Mesendoderm (in vitro differentiated cells): ENCODE data around the gene RASGRP3.

Source experiments
- DNase-seq: peaks from one replicate; pipeline ENCODE4 v3.0.0; 2013
- H2AK5ac ChIP-seq: 2 replicates; pipeline ENCODE4 v1.6.1; 2013; ENCODE audit warnings: low read length, inconsistent platforms
- H2BK120ac ChIP-seq: 2 replicates; pipeline ENCODE4 v1.6.1; 2013; ENCODE audit warnings: low read depth, mild to moderate bottlenecking, low read length, moderate library complexity, mixed read lengths
- H2BK15ac ChIP-seq: replicated peaks from 2 replicates; pipeline ENCODE4 v1.6.1; 2013; ENCODE audit warnings: low read depth, mild to moderate bottlenecking, moderate library complexity
- H2BK5ac ChIP-seq: 2 replicates; pipeline ENCODE4 v1.6.1; 2013; ENCODE audit warnings: low read length, inconsistent platforms
- H3K18ac ChIP-seq: 2 replicates; pipeline ENCODE4 v1.6.1; 2013; ENCODE audit warnings: mild to moderate bottlenecking, low read length, mixed read lengths
- H3K23ac ChIP-seq: one replicate; pipeline ENCODE4 v1.6.1; 2013; ENCODE audit warnings: low read length
- H3K27ac ChIP-seq: 2 replicates; pipeline ENCODE4 v1.5.1; 2013; ENCODE audit warnings: low read depth, mild to moderate bottlenecking, inconsistent platforms, low read length, moderate library complexity
- H3K27me3 ChIP-seq: 2 replicates; pipeline ENCODE4 v1.6.1; 2013; ENCODE audit warnings: low read length, control low read depth, mild to moderate bottlenecking, inconsistent platforms; ENCODE audit not compliant: insufficient read depth, poor library complexity
- H3K36me3 ChIP-seq: 2 replicates; pipeline ENCODE4 v1.6.1; 2013; ENCODE audit warnings: low read length, inconsistent platforms; ENCODE audit not compliant: control insufficient read depth, insufficient read depth
- H3K4ac ChIP-seq: one replicate; pipeline ENCODE4 v1.6.1; 2013; ENCODE audit warnings: low read depth, mild to moderate bottlenecking, low read length, moderate library complexity
- H3K4me1 ChIP-seq: 2 replicates; pipeline ENCODE4 v1.6.1; 2013; ENCODE audit warnings: low read depth, low read length, inconsistent platforms; ENCODE audit not compliant: control insufficient read depth
- H3K4me2 ChIP-seq: 2 replicates; pipeline ENCODE4 v1.6.1; 2013; ENCODE audit warnings: low read length
- H3K4me3 ChIP-seq: 2 replicates; pipeline ENCODE4 v1.5.1; 2013; ENCODE audit warnings: mild to moderate bottlenecking, low read length
- H3K56ac ChIP-seq: one replicate; pipeline ENCODE4 v1.6.1; 2013; ENCODE audit warnings: low read length
- H3K79me1 ChIP-seq: 2 replicates; pipeline ENCODE4 v1.6.1; 2013; ENCODE audit warnings: low read length, inconsistent platforms
- H3K79me2 ChIP-seq: 2 replicates; pipeline ENCODE4 v1.6.1; 2013; ENCODE audit warnings: mild to moderate bottlenecking, low read length; ENCODE audit not compliant: control insufficient read depth, insufficient read depth
- H3K9ac ChIP-seq: 2 replicates; pipeline ENCODE4 v1.6.1; 2013; ENCODE audit warnings: low read length, inconsistent platforms
- H4K5ac ChIP-seq: one replicate; pipeline ENCODE4 v1.6.1; 2013; ENCODE audit warnings: low read length
- H4K8ac ChIP-seq: one replicate; pipeline ENCODE4 v1.6.1; 2013; ENCODE audit warnings: low read depth, mild to moderate bottlenecking, control low read depth, low read length, moderate library complexity
- WGBS: extraction: QIAGEN DNeasy Blood & Tissue Kit; methylation state at CpG from one replicate; pipeline ENCODE4 v1.1.7; 2013; ENCODE audit warnings: low lambda C conversion rate, missing lambda C conversion rate; ENCODE audit not compliant: insufficient coverage; ENCODE audit errors: extremely low coverage; 5-methylcytosine and 5-hydroxymethylcytosine counted together

The RASGRP3 gene

DNA sequence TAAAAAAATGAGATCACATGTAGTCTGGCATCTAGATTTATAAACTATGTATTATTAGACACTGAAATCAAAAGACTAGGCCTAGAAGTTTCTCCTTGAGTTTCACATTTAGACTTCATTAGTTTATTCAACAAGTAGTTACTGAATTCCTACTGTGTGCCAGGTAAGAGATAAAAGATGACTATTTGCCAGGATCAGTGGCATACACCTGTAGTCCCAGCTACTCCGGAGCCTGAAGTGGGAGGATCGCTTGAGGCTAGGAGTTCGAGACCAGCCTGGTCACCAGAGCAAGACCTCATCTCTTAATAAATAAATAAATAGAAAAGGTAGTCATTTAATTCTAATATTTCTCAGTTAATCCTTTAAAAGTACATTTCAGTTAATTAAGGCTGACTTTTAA, 120.6 kb downstream of the RASGRP3 start:
- H4K8ac ChIP-seq = no peak overlapping the region
- no peaks in the 10 kb centered on the region for H3K36me3 ChIP-seq
- H3K4me3 ChIP-seq = no peak overlapping the region
- WGBS = no CpG with 5 or more reads among the region's 3 CpGs
- no peak overlapping the region for H3K56ac ChIP-seq
- H2BK15ac ChIP-seq = no peak overlapping the region
- DNase-seq = no peak
- H3K79me2 ChIP-seq = peaks cover 14% of the 10 kb centered on the region
- H2AK5ac ChIP-seq = no peak overlapping the region
- no peak overlapping the region for H4K5ac ChIP-seq
- H3K4me2 ChIP-seq = no peak overlapping the region
- H3K9ac ChIP-seq = no peak overlapping the region
- H2BK5ac ChIP-seq = no peak overlapping the region
- H2BK120ac ChIP-seq = no peak overlapping the region
- no peak overlapping the region for H3K23ac ChIP-seq
- H3K27me3 ChIP-seq = no peaks in the 10 kb centered on the region
- H3K79me1 ChIP-seq = peaks cover 5% of the 10 kb centered on the region
- no peak overlapping the region for H3K27ac ChIP-seq
- H3K4ac ChIP-seq = no peak overlapping the region
- no peak overlapping the region for H3K18ac ChIP-seq
- H3K4me1 ChIP-seq = no peaks in the 10 kb centered on the region

DNA sequence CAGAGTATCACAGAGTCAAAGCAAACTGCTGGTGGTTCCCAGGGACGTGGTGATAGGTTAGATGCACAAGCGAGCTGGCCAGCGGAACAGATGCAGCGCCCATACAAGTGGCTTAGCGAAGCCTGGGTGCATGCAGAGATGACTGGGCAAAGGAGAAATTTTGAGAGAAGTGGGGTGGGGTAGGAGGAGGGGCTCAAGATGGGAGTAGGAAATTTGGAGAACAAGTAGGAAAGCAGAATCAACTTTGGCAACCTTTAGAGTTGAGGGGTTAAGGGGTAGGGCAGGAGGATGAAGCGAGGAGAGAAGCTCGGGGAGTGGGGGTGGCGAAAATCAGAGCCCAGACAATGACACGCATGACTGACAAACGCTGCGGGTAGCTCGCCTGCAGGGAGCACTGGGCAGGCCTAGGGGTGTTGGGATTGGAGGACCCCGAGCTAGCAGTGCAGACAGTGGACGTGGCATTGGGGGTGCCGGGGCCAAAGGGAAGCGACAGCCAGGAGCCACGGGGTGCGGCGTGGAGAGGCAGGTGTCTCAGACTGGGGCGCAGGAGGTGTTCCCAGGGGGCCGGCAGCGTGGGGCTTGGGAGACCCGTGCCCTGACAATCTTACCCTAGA, 122.2 kb downstream of the RASGRP3 start:
- Histone ChIP-seq H3K4me1 (no peaks in the 10 kb centered on the region), H3K4me3 (peak overlapping the region; percentile 94), H3K27ac (no peak overlapping the region), H2BK5ac (no peak overlapping the region), H3K23ac (peak overlapping the region; percentile 90), H3K56ac (peak overlapping the region; percentile 96), H4K8ac (no peak overlapping the region), H2BK120ac (no peak overlapping the region), H2BK15ac (no peak overlapping the region), H3K79me1 (peaks cover 5% of the 10 kb centered on the region), H3K4me2 (peak overlapping the region; percentile 84), H2AK5ac (peak overlapping the region; percentile 29), H3K18ac (no peak overlapping the region), H3K4ac (no peak overlapping the region), H3K36me3 (no peaks in the 10 kb centered on the region), H4K5ac (no peak overlapping the region), H3K79me2 (peaks cover 14% of the 10 kb centered on the region), H3K27me3 (no peaks in the 10 kb centered on the region), H3K9ac (peak overlapping the region; percentile 90)
- peak; percentile 64 for DNase-seq
- no CpG with 5 or more reads among the region's 23 CpGs for WGBS

DNA sequence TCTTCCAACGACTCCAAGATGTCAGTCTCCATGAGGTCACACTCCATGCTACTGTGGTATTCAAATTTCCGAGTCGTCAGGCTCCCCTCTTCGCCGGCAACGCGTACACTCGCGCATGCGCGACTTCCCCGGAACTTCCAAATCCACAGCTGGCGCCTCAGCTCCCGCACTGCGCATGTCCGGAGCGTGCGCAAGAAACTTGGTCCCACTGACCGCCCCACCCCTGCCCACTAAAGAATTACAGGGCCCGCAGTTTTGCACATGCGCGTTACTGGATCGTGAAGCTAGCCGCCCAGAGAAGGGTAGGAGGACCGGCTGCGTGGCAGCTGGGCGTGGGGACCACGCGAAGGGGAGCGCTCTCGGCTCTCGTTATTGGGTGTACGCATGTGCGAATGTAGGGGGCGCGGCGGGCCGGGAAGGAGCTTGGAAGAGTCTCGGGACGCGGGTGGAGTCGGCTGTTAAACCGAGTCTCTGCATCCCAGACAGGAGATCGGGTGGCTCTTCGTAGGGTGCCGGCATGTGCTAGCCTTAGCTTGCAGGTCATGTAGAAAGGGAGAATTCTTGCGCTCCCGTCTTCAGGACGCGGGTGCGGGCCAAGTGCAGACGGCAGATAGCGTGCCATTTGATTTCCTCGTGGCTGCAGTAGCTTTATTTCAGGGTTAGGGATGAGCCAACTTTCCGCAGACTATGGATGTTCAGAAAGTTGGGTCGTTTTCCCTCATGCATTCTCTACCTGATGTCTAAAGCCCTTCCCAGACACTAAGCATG, 122.9 kb downstream of the RASGRP3 start, which contains the start of gene FAM98A:
Gene FAM98A, minus strand, starts transcription at position 125 of the 768 bp plus-strand sequence. Its CDS starts 78 bp downstream, at position 47.
- peak; percentile 99 for DNase-seq
- peak within 1 kb of the TSS; percentile 96 for H3K56ac ChIP-seq
- H3K4me1 ChIP-seq = no peaks in the 10 kb centered on the region
- H3K18ac ChIP-seq = peak within 1 kb of the TSS; percentile 65
- H2AK5ac ChIP-seq = peak within 1 kb of the TSS; percentile 29
- no peaks in the 10 kb centered on the region for H3K36me3 ChIP-seq
- peak within 1 kb of the TSS; percentile 23 for H2BK5ac ChIP-seq
- H3K9ac ChIP-seq = peak within 1 kb of the TSS; percentile 90
- H3K27ac ChIP-seq = no peak within 1 kb of the TSS
- no CpG with 5 or more reads among the region's 56 CpGs for WGBS
- H3K27me3 ChIP-seq = no peaks in the 10 kb centered on the region
- peaks cover 5% of the 10 kb centered on the region for H3K79me1 ChIP-seq
- H2BK120ac ChIP-seq = no peak within 1 kb of the TSS
- peak within 1 kb of the TSS; percentile 94 for H3K4me3 ChIP-seq
- peak within 1 kb of the TSS; percentile 84 for H3K4me2 ChIP-seq
- H2BK15ac ChIP-seq = no peak within 1 kb of the TSS
- no peak within 1 kb of the TSS for H4K5ac ChIP-seq
- H3K4ac ChIP-seq = no peak within 1 kb of the TSS
- H3K79me2 ChIP-seq = peaks cover 14% of the 10 kb centered on the region
- H4K8ac ChIP-seq = no peak within 1 kb of the TSS
- peak within 1 kb of the TSS; percentile 90 for H3K23ac ChIP-seq

DNA sequence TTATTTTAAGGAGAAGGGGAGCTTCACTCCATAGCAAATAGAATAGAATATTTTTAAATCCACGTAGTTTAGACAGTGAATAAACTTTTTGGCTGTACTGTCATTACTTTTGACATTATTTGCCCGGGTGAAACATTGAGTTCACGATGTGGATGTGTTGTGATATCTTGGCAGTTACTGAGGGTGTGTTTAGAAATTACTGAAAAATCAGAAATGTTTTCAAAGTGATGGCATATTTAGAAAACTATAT, 123.4 kb downstream of the RASGRP3 start:
- Histone ChIP-seq H3K27me3 (no peaks in the 10 kb centered on the region), H3K23ac (no peak overlapping the region), H3K4me2 (peak overlapping the region; percentile 83), H3K27ac (no peak overlapping the region), H3K18ac (peak overlapping the region; percentile 65), H3K4me3 (peak overlapping the region; percentile 86), H3K79me1 (peaks cover 5% of the 10 kb centered on the region), H3K56ac (peak overlapping the region; percentile 81), H4K5ac (no peak overlapping the region), H2AK5ac (no peak overlapping the region), H3K4me1 (peaks cover under 1% of the 10 kb centered on the region), H2BK15ac (no peak overlapping the region), H4K8ac (no peak overlapping the region), H3K79me2 (peaks cover 14% of the 10 kb centered on the region), H3K36me3 (no peaks in the 10 kb centered on the region), H3K4ac (no peak overlapping the region), H3K9ac (peak overlapping the region; percentile 90), H2BK5ac (no peak overlapping the region), H2BK120ac (no peak overlapping the region)
- no peak for DNase-seq
- WGBS = no CpG with 5 or more reads among the region's 3 CpGs

DNA sequence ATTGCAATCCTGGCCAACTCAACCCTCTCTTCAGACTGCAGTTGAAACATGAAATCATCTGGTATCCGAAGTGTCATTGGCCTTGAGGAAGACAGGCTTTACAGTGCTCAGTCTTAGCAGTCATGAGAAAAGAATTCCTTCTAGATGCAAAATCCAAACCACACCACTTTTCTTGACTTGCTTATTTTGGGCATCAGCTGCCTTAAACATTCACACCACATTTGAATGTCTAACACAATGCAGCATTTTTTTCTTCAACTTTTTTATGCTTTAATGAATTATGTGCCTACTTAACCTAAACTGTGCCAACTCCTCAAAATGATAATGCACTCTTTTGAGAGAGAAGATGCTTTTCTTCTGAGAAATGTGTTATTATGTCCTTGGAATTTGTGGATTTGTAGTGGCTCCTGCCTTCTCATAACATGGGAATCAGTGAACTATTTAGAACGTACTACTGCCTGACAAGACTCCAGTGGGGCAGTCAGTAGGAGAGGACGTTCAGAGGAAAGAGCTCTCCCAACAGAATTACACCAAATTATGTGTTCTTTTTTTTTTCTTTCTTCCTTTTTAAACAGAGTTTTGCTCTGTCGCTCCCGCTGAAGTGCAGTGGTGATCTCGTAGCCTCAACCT, 125.9 kb downstream of the RASGRP3 start:
- Histone ChIP-seq H3K27ac (no peak overlapping the region), H4K8ac (no peak overlapping the region), H3K23ac (no peak overlapping the region), H3K18ac (no peak overlapping the region), H3K79me2 (peaks cover 12% of the 10 kb centered on the region), H2AK5ac (no peak overlapping the region), H4K5ac (no peak overlapping the region), H3K79me1 (peaks cover 5% of the 10 kb centered on the region), H3K4me1 (peaks cover 3% of the 10 kb centered on the region), H3K56ac (no peak overlapping the region), H2BK15ac (no peak overlapping the region), H3K4me3 (no peak overlapping the region), H3K27me3 (no peaks in the 10 kb centered on the region), H3K4ac (no peak overlapping the region), H2BK120ac (no peak overlapping the region), H3K9ac (no peak overlapping the region), H3K36me3 (no peaks in the 10 kb centered on the region), H2BK5ac (no peak overlapping the region), H3K4me2 (no peak overlapping the region)
- DNase-seq = no peak
- no CpG with 5 or more reads among the region's 6 CpGs for WGBS
